Measurements from ENCODE around the gene CTNNA2. TPM values are rescaled to one million over a fixed set of nuclear protein-coding genes. Genes with fewer than 3 reads are reported as not detected.

The CTNNA2 gene
- total and polyA plus RNA-seq, 2 of the 8 experiments (the other 6 are each of a cell fraction or from before 2014, with no cell fraction given): 3.9 to 9.0 TPM

- H3K4me1 ChIP-seq (replicated peaks in 1 of 4; ENCODE audit: control insufficient read depth in 3 of 4, insufficient read depth in 4 of 4, low read length in 3 of 4): peaks cover 1 to 10% (median 9%) of the 10 kb centered on the region in 4 experiments; a peak in 5 of 7 replicates
- no peak overlapping the region for H3K14ac ChIP-seq (ENCODE audit: insufficient read length)
- no peak overlapping the region for H4K8ac ChIP-seq (ENCODE audit: extremely low read depth, insufficient read depth, low read length)
- H4K20me1 ChIP-seq (replicated peaks in 1 of 2; ENCODE audit: control insufficient read depth in 1 of 2, insufficient read depth in 2 of 2, low read length in 2 of 2): no peaks in the 10 kb centered on the region
- no peak overlapping the region for H3K4me2 ChIP-seq (ENCODE audit: insufficient read depth in 1 of 2, low read depth in 2 of 2, low read length in 2 of 2)
- WGBS, 2 experiments (ENCODE audit: extremely low coverage in 1 of 2, insufficient coverage in 1 of 2, insufficient read length in 1 of 2, insufficient replicate concordance in 2 of 2, low coverage in 1 of 2, low lambda C conversion rate in 2 of 2, missing lambda C conversion rate in 1 of 2): 100% methylated on average over 3 of the region's 3 CpGs; no CpG with 5 or more reads in 1 of the 2 experiments
- H3K27me3 ChIP-seq (replicated peaks in 1 of 4; ENCODE audit: control insufficient read depth in 3 of 4, extremely low read depth in 1 of 4, insufficient read depth in 3 of 4, low read length in 3 of 4): peaks cover 7 to 15% (median 10%) of the 10 kb centered on the region in 4 experiments; a peak in 5 of 7 replicates
- no peak overlapping the region for H3K56ac ChIP-seq (replicated peaks; ENCODE audit: insufficient read length, low read depth, low read length)
- no peak overlapping the region for H3K4ac ChIP-seq (replicated peaks; ENCODE audit: insufficient read length, low read depth, low read length)
- no peak overlapping the region for H3K18ac ChIP-seq (ENCODE audit: extremely low read depth, low read length)
- no peak overlapping the region for H2BK20ac ChIP-seq (ENCODE audit: low read length)
- no peaks in the 10 kb centered on the region for H3K9me3 ChIP-seq (ENCODE audit: insufficient read depth in 2 of 2, low read depth in 1 of 2, low read length in 1 of 2)
- ChIA-PET CTCF (ENCODE audit: partially characterized antibody) (no interaction called here), POLR2A (ENCODE audit: partially characterized antibody) (no interaction called here)
- no peak overlapping the region for H3K27ac ChIP-seq (ENCODE audit: low read depth, low read length)
- H4K5ac ChIP-seq (ENCODE audit: insufficient read length, low read depth, low read length): no peak overlapping the region
- H3K36me3 ChIP-seq (ENCODE audit: control insufficient read depth in 2 of 4, insufficient read depth in 4 of 4, low read length in 3 of 4): no peaks in the 10 kb centered on the region
- H2BK15ac ChIP-seq (ENCODE audit: low read length): no peak overlapping the region
- no peak for DNase-seq (ENCODE audit: low read depth in 1 of 2, low spot score in 2 of 2)
- H3K79me1 ChIP-seq (ENCODE audit: low read depth, low read length): no peaks in the 10 kb centered on the region
- H3K23me2 ChIP-seq (ENCODE audit: low read depth, low read length): no peaks in the 10 kb centered on the region; the same call in 1 of the 2 replicates
- H2AFZ ChIP-seq (ENCODE audit: low read length): no peak overlapping the region
- H3K79me2 ChIP-seq (ENCODE audit: control insufficient read depth in 1 of 2, insufficient read depth in 2 of 2, low read length in 2 of 2): no peaks in the 10 kb centered on the region
- no peak overlapping the region; a peak in 1 of 8 replicates for H3K4me3 ChIP-seq (ENCODE audit: extremely low read depth in 1 of 4, insufficient read depth in 2 of 4, low read depth in 3 of 4, low read length in 4 of 4)
- no peak overlapping the region for H4K91ac ChIP-seq (replicated peaks; ENCODE audit: insufficient read length, low read length)
- H2AK5ac ChIP-seq (ENCODE audit: low read depth, low read length): no peak overlapping the region
- no peak for TF ChIP-seq ATF2 (IDR thresholded peaks at IDR 0.05; ENCODE audit: low read length)
- no peak for TF ChIP-seq PHF8 (conservative IDR thresholded peaks at IDR 0.05; ENCODE audit: low read depth, low read length)
- TF ChIP-seq JUN (IDR thresholded peaks at IDR 0.05; ENCODE audit: low read depth, low read length): no peak
- no peak overlapping the region for H3K23ac ChIP-seq (ENCODE audit: insufficient read length)
- no peak overlapping the region for H2BK12ac ChIP-seq (ENCODE audit: low read depth, low read length)
- H2BK5ac ChIP-seq (ENCODE audit: low read depth, low read length): no peak overlapping the region
- H2BK120ac ChIP-seq (replicated peaks; ENCODE audit: low read depth, low read length): no peak overlapping the region
- no peak for FAIRE-seq
- H3K9ac ChIP-seq (replicated peaks in 1 of 4; ENCODE audit: extremely low read depth in 1 of 4, low read depth in 3 of 4, low read length in 3 of 4): no peak overlapping the region
Observed at GRCh38 chr2:80012061-80012460, 499.2 kb downstream of the CTNNA2 start.

Data from H1 (cell line).